Hepatocyte (in vitro differentiated cells): ENCODE measurements around the gene MAN1B1. TPM values are rescaled to one million over a fixed set of nuclear protein-coding genes. Genes with fewer than 3 reads are reported as not detected.
"Not testable (repeated sequence)": the region's sequence is repeated elsewhere in the genome, so short reads cannot be mapped to it uniquely, and the experiment has no call there.

Experiments
- DNase-seq: peaks from one replicate; pipeline ENCODE4 v3.0.0-alpha.2; 2016; ENCODE audit warnings: low spot score
- H2AFZ ChIP-seq: fragments of 200-600 bp; sonication (generic); 2 replicates; pipeline ENCODE4 v1.6.0; 2016; ENCODE audit warnings: antibody characterized with exemption, mild to moderate bottlenecking
- H3K27ac ChIP-seq: fragments of 200-600 bp; sonication (generic); 2 replicates; pipeline ENCODE4 v1.5.1; 2016; ENCODE audit warnings: mild to moderate bottlenecking
- H3K27me3 ChIP-seq: fragments of 200-600 bp; sonication (generic); 2 replicates; pipeline ENCODE4 v1.6.1; 2016
- H3K36me3 ChIP-seq: fragments of 200-600 bp; sonication (generic); replicated peaks from 2 replicates; pipeline ENCODE4 v1.5.1; 2016; ENCODE audit warnings: low read depth; ENCODE audit not compliant: insufficient read depth
- H3K4me1 ChIP-seq: fragments of 200-600 bp; sonication (generic); 2 replicates; pipeline ENCODE4 v1.5.1; 2016; ENCODE audit warnings: mild to moderate bottlenecking, moderate library complexity; ENCODE audit not compliant: insufficient read depth
- H3K4me2 ChIP-seq: fragments of 200-600 bp; sonication (generic); 2 replicates; pipeline ENCODE4 v1.6.0; 2016
- H3K4me3 ChIP-seq: fragments of 200-600 bp; sonication (generic); 2 replicates; pipeline ENCODE4 v1.5.1; 2016; ENCODE audit warnings: mild to moderate bottlenecking
- H3K79me2 ChIP-seq: fragments of 200-600 bp; sonication (generic); 2 replicates; pipeline ENCODE4 v1.6.0; 2017; ENCODE audit warnings: mild to moderate bottlenecking
- H3K9me2 ChIP-seq: fragments of 200-600 bp; sonication (generic); replicated peaks from 2 replicates; pipeline ENCODE4 v1.6.0; 2017; ENCODE audit warnings: mild to moderate bottlenecking; ENCODE audit not compliant: insufficient read depth
- H3K9me3 ChIP-seq: fragments of 200-600 bp; sonication (generic); 2 replicates; pipeline ENCODE4 v1.5.1; 2016; ENCODE audit warnings: low read depth, mild to moderate bottlenecking
- H4K20me1 ChIP-seq: fragments of 200-600 bp; sonication (generic); 2 replicates; pipeline ENCODE4 v1.6.0; 2016; ENCODE audit warnings: mild to moderate bottlenecking; ENCODE audit not compliant: insufficient read depth, poor library complexity, severe bottlenecking
- EZH2 ChIP-seq: fragments of 200-600 bp; sonication (generic); IDR thresholded peaks from 2 replicates; pipeline ENCODE4 v1.6.1; 2016; ENCODE audit warnings: antibody characterized with exemption, mild to moderate bottlenecking, borderline replicate concordance
- EZH2phosphoT487 ChIP-seq: fragments of 200-600 bp; sonication (generic); IDR thresholded peaks from one replicate; pipeline ENCODE4 v1.6.1; 2018; ENCODE audit warnings: antibody characterized with exemption, mild to moderate bottlenecking, low read depth, moderate library complexity; ENCODE audit not compliant: unreplicated experiment, severe bottlenecking
- WGBS: methylation state at CpG from one replicate; pipeline ENCODE4 v1.1.6; 2016; ENCODE audit warnings: low lambda C conversion rate; ENCODE audit errors: missing lambda C conversion rate; 5-methylcytosine and 5-hydroxymethylcytosine counted together
- polyA plus RNA-seq: library from polyadenylated mRNA; unstranded; fragments of >200 nt; fragmentation: Nextera tagmentation; extraction: Ambion mirVana; gene quantifications from 2 replicates; pipeline ENCODE4 v1.2.1, GENCODE V29; 2016
- total RNA-seq: library from RNA; depleted of rRNA; stranded (reverse); fragments of >200 nt; gene quantifications from 2 replicates; pipeline ENCODE4 v1.2.3, GENCODE V29; 2014
- TF ChIP-seq, protein P1 (sequence below): fragments of 200-600 bp; sonication (generic); IDR thresholded peaks from 2 replicates; pipeline ENCODE4 v1.5.1; 2016; ENCODE audit warnings: antibody characterized with exemption, mild to moderate bottlenecking; ENCODE audit not compliant: poor library complexity

MAN1B1 gene
- total and polyA plus RNA-seq, 2 experiments from 2014 or later = 60.8 to 94.2 TPM

DNA sequence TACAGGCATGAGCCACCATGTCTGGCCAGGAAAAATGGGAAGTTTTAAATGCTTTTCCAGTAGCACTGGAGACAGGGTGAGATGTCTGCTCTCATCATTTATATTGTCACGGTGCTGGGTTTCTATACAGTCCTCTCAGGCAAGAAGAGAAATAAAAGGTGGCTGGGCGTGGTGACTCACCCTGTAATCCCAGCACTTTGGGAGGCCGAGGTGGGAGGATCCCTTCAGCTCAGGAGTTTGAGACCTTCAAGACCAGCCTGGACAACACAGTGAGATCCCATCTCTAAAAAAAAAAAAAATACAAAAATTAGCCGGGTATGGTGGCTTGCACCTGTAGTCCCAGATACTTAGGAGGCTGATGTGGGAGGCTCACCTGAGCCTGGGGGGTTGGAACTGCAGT, 47.4 kb downstream of the MAN1B1 start:
- no peaks in the 10 kb centered on the region for H4K20me1 ChIP-seq
- whole genome bisulfite sequencing = 80% methylated on average over 4 of the region's 4 CpGs
- H3K9me3 ChIP-seq = no peaks in the 10 kb centered on the region
- peaks cover 34% of the 10 kb centered on the region for H3K27me3 ChIP-seq
- H3K4me1 ChIP-seq = no peaks in the 10 kb centered on the region
- peaks cover 1% of the 10 kb centered on the region for H3K79me2 ChIP-seq
- H3K27ac ChIP-seq = no peak overlapping the region
- H3K9me2 ChIP-seq = no peaks in the 10 kb centered on the region
- no peak overlapping the region for H3K4me2 ChIP-seq
- no peak for DNase-seq
- H3K4me3 ChIP-seq = no peak overlapping the region
- TF ChIP-seq, protein P1, sequence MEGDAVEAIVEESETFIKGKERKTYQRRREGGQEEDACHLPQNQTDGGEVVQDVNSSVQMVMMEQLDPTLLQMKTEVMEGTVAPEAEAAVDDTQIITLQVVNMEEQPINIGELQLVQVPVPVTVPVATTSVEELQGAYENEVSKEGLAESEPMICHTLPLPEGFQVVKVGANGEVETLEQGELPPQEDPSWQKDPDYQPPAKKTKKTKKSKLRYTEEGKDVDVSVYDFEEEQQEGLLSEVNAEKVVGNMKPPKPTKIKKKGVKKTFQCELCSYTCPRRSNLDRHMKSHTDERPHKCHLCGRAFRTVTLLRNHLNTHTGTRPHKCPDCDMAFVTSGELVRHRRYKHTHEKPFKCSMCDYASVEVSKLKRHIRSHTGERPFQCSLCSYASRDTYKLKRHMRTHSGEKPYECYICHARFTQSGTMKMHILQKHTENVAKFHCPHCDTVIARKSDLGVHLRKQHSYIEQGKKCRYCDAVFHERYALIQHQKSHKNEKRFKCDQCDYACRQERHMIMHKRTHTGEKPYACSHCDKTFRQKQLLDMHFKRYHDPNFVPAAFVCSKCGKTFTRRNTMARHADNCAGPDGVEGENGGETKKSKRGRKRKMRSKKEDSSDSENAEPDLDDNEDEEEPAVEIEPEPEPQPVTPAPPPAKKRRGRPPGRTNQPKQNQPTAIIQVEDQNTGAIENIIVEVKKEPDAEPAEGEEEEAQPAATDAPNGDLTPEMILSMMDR = no peak
- TF ChIP-seq EZH2 (no peak), EZH2phosphoT487 (no peak)
- H3K36me3 ChIP-seq = no peaks in the 10 kb centered on the region
- H2AFZ ChIP-seq = no peak overlapping the region

DNA sequence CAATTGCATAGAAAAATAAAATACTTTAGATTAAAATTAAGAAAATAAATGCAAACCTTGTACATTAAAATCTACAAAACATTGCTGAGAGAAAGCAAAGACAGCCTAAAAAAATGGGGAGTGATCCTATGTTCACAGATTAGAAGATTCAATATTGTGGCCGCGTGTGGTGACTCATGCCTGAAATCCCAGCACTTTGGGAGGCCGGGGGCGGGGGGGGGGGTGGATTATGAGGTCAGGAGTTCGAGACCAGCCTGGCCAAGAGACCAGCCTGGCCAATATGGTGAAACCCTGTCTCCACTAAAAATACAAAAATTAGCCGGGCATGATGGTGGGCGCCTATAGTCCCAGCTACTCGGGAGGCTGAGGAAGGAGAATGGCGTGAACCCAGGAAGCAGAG, 48.4 kb downstream of the MAN1B1 start:
- not testable (repeated sequence) for H3K36me3 ChIP-seq, H3K79me2 ChIP-seq, H3K4me3 ChIP-seq, H3K4me1 ChIP-seq, H3K9me3 ChIP-seq, H3K27ac ChIP-seq, H3K9me2 ChIP-seq, H2AFZ ChIP-seq, DNase-seq, H3K4me2 ChIP-seq, H4K20me1 ChIP-seq
- WGBS = 81% methylated on average over 9 of the region's 9 CpGs
- H3K27me3 ChIP-seq = peaks cover 43% of the 10 kb centered on the region

DNA sequence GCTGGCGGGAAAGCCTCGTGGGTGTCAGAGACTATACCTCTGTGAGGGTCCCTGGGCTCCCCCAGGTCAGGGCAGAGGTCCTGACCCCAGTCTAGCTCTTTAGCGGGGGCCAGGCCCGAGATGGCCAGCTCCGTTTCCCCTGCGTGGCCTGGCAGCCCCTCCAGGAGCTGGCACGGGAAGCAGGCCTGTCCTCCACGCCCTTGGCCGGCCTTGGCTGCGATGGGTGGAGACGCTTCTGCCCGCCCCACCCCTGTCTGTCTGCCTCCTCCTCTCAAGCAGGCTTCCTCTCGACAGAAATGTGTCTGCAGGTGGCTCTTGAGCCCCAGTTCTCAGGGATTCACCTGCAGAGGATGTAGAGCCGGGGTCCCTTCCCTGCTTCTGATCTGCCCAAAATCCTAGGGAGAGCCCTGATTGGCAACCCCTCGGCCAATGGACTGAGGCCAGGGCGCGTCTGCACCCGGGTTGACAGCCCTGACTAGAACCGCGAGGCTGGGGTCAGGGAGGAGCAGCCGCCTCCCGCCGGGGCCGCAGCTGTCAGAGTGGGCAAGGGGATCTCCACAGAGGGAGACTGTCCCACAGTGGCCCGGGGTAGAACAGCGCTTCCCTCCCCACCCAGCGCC, 49.6 kb downstream of the MAN1B1 start:
- no peak for DNase-seq
- no peak overlapping the region for H3K4me3 ChIP-seq
- no peaks in the 10 kb centered on the region for H3K4me1 ChIP-seq
- H3K27ac ChIP-seq = no peak overlapping the region
- peaks cover 55% of the 10 kb centered on the region for H3K27me3 ChIP-seq
- no peak overlapping the region for H3K4me2 ChIP-seq
- H3K79me2 ChIP-seq = no peaks in the 10 kb centered on the region
- H3K36me3 ChIP-seq = no peaks in the 10 kb centered on the region
- H3K9me2 ChIP-seq = no peaks in the 10 kb centered on the region
- H2AFZ ChIP-seq = no peak overlapping the region
- 62% methylated on average over 25 of the region's 27 CpGs for WGBS
- H3K9me3 ChIP-seq = no peaks in the 10 kb centered on the region
- no peaks in the 10 kb centered on the region for H4K20me1 ChIP-seq
- TF ChIP-seq EZH2phosphoT487 (no peak), EZH2 (no peak)
- TF ChIP-seq, protein P1 = no peak

DNA sequence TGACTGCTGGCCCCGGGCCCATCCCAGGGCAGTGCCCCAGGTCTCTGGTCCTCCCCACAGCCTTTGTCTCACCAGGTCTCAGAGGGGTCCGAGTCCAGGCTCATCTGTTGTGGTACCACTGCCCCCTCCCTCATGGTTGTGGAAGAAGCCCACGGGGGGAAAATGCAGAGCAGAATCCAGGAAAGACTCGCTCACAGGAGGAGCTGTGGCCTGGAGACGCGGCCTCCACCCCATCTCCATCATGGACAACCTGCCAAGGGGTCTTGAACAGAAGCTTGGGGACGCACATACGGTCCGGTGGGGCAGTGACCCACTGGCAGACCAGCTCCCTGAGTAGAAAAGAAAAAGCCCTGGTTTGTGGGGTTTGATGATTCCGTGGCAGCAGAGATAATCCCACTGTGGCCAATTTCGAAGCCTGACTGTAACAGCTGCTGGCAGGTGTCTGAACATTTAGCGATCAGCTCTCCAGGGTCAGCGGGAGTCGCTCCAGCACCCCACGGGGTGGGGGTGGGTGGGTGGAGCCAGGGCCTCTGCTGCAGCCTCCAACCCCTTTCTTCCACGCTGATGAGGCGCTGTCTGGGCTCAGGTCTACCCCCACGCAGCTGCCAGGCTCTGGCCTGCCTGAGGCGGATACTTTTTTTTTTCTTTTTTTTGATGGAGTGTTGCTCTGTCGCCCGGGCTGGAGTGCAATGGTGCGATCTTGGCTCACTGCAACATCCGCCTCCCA, 50.3 kb downstream of the MAN1B1 start:
- no peaks in the 10 kb centered on the region for H4K20me1 ChIP-seq
- H2AFZ ChIP-seq = no peak overlapping the region
- H3K36me3 ChIP-seq = no peaks in the 10 kb centered on the region
- no peak overlapping the region for H3K27ac ChIP-seq
- peaks cover 61% of the 10 kb centered on the region for H3K27me3 ChIP-seq
- no peak for DNase-seq
- H3K4me3 ChIP-seq = no peak overlapping the region
- no peaks in the 10 kb centered on the region for H3K9me3 ChIP-seq
- no peaks in the 10 kb centered on the region for H3K79me2 ChIP-seq
- no peaks in the 10 kb centered on the region for H3K9me2 ChIP-seq
- H3K4me2 ChIP-seq = no peak overlapping the region
- 87% methylated on average over 15 of the region's 23 CpGs for WGBS
- TF ChIP-seq EZH2 = no peak
- TF ChIP-seq EZH2phosphoT487 = no peak
- TF ChIP-seq, protein P1 = no peak
- H3K4me1 ChIP-seq = no peaks in the 10 kb centered on the region
